ENCODE data around the gene PLCB4.

DNA sequence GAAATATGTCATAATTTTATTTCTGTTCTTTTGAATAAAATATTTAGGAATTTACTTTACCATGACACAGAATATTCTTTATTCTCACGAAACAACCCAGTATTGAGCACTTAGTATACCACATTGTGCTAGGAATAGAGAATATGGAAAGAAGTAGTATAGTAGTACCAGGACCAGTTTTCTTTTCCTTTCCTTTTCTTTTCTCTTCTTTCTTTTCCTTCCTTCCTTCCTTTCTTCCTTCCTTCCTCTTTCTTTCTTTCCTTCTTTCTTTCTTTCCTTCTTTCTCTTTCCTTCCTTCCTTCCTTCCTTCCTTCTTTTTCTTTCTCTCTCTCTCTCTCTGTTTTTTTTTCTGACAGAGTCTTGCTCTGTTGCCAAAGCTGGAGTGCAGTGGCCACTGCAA lies 7.5 kb upstream of the PLCB4 start:
- TF ChIP-seq FOXP2 (optimal IDR thresholded peaks at IDR 0.05; ENCODE audit: control extremely low read depth, extremely low read length, insufficient read depth) (no peak), POLR2AphosphoS5 (IDR thresholded peaks at IDR 0.05; ENCODE audit: borderline replicate concordance, low read depth, low read length) (no peak)
